K562 (cell line): ENCODE measurements around the gene CHDH.

Experiments used
- ATF1 ChIP-seq, 2 experiments: fragments of 450-650 bp in 1 of 2; IDR thresholded peaks; 2 replicates each; pipeline ENCODE4 v1.6.1; 2016; ENCODE audit warnings: missing compliant biosample characterization in 1 of 2, missing genetic modification characterization in 1 of 2
- BDP1 ChIP-seq: IDR thresholded peaks from 3 replicates; pipeline ENCODE4 v1.6.1; 2011; ENCODE audit not compliant: insufficient read length, insufficient read depth
- CBFB ChIP-seq: sonication (generic); formaldehyde crosslinking; IDR thresholded peaks from 2 replicates; pipeline ENCODE4 v1.4.0; 2020; ENCODE audit warnings: mild to moderate bottlenecking, missing genetic modification reagents
- CBX8 ChIP-seq: fragments of 200-600 bp; sonication (generic); IDR thresholded peaks from 2 replicates; pipeline ENCODE4 v1.6.1; 2012; ENCODE audit warnings: borderline replicate concordance, mixed run types, low read depth, mild to moderate bottlenecking, moderate library complexity, mixed read lengths, low read length, control low read depth, inconsistent platforms; ENCODE audit not compliant: poor library complexity, severe bottlenecking; ENCODE audit errors: extremely low read depth
- EZH2 ChIP-seq: IDR thresholded peaks from 2 replicates; pipeline ENCODE4 v1.6.1; 2012; ENCODE audit warnings: low read depth, mild to moderate bottlenecking, inconsistent platforms, low read length, borderline replicate concordance
- ZNF274 ChIP-seq: IDR thresholded peaks from 2 replicates; pipeline ENCODE4 v1.6.1; 2011; ENCODE audit warnings: low read depth, mild to moderate bottlenecking, low read length, moderate library complexity, borderline replicate concordance
- TF ChIP-seq, protein P1 (sequence below), 3 experiments: IDR thresholded peaks in 2 of 3; conservative IDR thresholded peaks in 1 of 3; 2 replicates each; pipeline ENCODE4 v1.5.1; 2011 to 2012; ENCODE audit warnings: low read length in 3 of 3, mild to moderate bottlenecking in 3 of 3, control low read depth in 2 of 3, improper control_type of control experiment in 1 of 3, inconsistent platforms in 1 of 3, low read depth in 1 of 3, mixed read lengths in 1 of 3, moderate library complexity in 1 of 3; ENCODE audit not compliant: insufficient read depth in 2 of 3

DNA sequence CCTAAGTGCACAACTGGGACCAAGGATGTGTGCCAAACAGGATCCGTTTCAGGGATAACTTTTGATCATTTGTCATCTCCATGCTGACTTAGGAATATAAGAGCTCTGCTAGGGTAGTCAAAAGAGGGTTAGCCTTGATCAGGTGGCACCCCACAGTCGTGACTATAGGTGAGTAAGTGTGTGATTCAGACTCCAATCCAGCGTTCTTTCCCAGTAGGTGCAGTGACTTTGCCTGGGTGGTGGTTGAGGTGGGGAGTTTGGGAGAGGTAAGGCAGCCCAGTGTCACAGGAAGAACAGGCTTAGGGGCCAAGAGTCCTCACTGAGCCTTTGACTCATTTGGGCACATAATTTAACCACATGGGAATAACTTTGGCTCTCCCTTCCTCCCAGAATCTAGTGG is 51.0 kb downstream of the CHDH start:
- TF ChIP-seq BDP1 = no peak
- TF ChIP-seq ZNF274 = no peak
- TF ChIP-seq, protein P1, sequence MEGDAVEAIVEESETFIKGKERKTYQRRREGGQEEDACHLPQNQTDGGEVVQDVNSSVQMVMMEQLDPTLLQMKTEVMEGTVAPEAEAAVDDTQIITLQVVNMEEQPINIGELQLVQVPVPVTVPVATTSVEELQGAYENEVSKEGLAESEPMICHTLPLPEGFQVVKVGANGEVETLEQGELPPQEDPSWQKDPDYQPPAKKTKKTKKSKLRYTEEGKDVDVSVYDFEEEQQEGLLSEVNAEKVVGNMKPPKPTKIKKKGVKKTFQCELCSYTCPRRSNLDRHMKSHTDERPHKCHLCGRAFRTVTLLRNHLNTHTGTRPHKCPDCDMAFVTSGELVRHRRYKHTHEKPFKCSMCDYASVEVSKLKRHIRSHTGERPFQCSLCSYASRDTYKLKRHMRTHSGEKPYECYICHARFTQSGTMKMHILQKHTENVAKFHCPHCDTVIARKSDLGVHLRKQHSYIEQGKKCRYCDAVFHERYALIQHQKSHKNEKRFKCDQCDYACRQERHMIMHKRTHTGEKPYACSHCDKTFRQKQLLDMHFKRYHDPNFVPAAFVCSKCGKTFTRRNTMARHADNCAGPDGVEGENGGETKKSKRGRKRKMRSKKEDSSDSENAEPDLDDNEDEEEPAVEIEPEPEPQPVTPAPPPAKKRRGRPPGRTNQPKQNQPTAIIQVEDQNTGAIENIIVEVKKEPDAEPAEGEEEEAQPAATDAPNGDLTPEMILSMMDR (IDR thresholded peaks at IDR 0.05 in 2 of 3, conservative IDR thresholded peaks at IDR 0.05 in 1 of 3; ENCODE audit: insufficient read depth in 2 of 3, low read depth in 1 of 3, low read length in 3 of 3) = no peak
- TF ChIP-seq ATF1 (CRISPR knock-in tag; IDR thresholded peaks at IDR 0.05) = no peak
- no peak for TF ChIP-seq ATF1 (tag; IDR thresholded peaks at IDR 0.05)
- no peak for TF ChIP-seq EZH2
- no peak for TF ChIP-seq CBFB (CRISPR knock-in tag)
- no peak for TF ChIP-seq CBX8
